SK-N-SH treated with all-trans-retinoic acid at 6 μM for 48 hours (cell line): ENCODE data around the gene ACMSD.

Experiments used
- ATAC-seq: fragments of 200-7000 bp; cut with Tn5 transposase; 3 replicates; pipeline ENCODE4 v1.9.1; 2020; ENCODE audit warnings: mild to moderate bottlenecking, moderate library complexity
- ARNTL ChIP-seq: fragments of 450-650 bp; formaldehyde crosslinking; IDR thresholded peaks from 2 replicates; pipeline ENCODE4 v1.5.0; 2020; ENCODE audit warnings: low read depth, mild to moderate bottlenecking, moderate library complexity, borderline replicate concordance
- BACH2 ChIP-seq: fragments of 250-450 bp; sonication (Bioruptor Pico); IDR thresholded peaks from 2 replicates; pipeline ENCODE4 v1.9.0; 2021; ENCODE audit warnings: mild to moderate bottlenecking, borderline replicate concordance
- CSDC2 ChIP-seq: fragments of 250-450 bp; sonication (Bioruptor Pico); IDR thresholded peaks from 2 replicates; pipeline ENCODE4 v1.5.0; 2020; ENCODE audit warnings: mild to moderate bottlenecking, moderate library complexity
- ESRRG ChIP-seq: fragments of 250-450 bp; sonication (Bioruptor Pico); IDR thresholded peaks from 2 replicates; pipeline ENCODE4 v1.6.1; 2021; ENCODE audit warnings: mild to moderate bottlenecking
- GLIS3 ChIP-seq: fragments of 250-450 bp; sonication (Bioruptor Pico); IDR thresholded peaks from 2 replicates; pipeline ENCODE4 v1.5.0; 2020; ENCODE audit warnings: mild to moderate bottlenecking, moderate library complexity
- ISL1 ChIP-seq: fragments of 250-450 bp; sonication (Bioruptor Pico); IDR thresholded peaks from 2 replicates; pipeline ENCODE4 v2.1.2; 2022; ENCODE audit warnings: mild to moderate bottlenecking, moderate library complexity
- OSR1 ChIP-seq: fragments of 250-450 bp; sonication (Bioruptor Pico); IDR thresholded peaks from 2 replicates; pipeline ENCODE4 v1.8.0; 2022; ENCODE audit warnings: moderate library complexity, mild to moderate bottlenecking, inconsistent platforms
- PATZ1 ChIP-seq: fragments of 250-450 bp; sonication (Bioruptor Pico); IDR thresholded peaks from 2 replicates; pipeline ENCODE4 v1.8.0; 2020; ENCODE audit warnings: mild to moderate bottlenecking, moderate library complexity, borderline replicate concordance
- POU6F1 ChIP-seq: fragments of 250-450 bp; sonication (Bioruptor Pico); IDR thresholded peaks from 2 replicates; pipeline ENCODE4 v1.8.0; 2021; ENCODE audit warnings: low read depth, mild to moderate bottlenecking, moderate library complexity, borderline replicate concordance
- PPARA ChIP-seq: fragments of 250-450 bp; sonication (Bioruptor Pico); IDR thresholded peaks from 2 replicates; pipeline ENCODE4 v1.5.0; 2020; ENCODE audit warnings: mild to moderate bottlenecking, borderline replicate concordance
- RARB ChIP-seq: fragments of 250-450 bp; sonication (Bioruptor Pico); IDR thresholded peaks from 2 replicates; pipeline ENCODE4 v1.8.0; 2021; ENCODE audit warnings: mild to moderate bottlenecking, moderate library complexity
- SNAI2 ChIP-seq: fragments of 250-450 bp; sonication (Bioruptor Pico); IDR thresholded peaks from 2 replicates; pipeline ENCODE4 v1.5.0; 2020; ENCODE audit warnings: mild to moderate bottlenecking, moderate library complexity
- TCF4 ChIP-seq: fragments of 250-450 bp; sonication (Bioruptor Pico); IDR thresholded peaks from 2 replicates; pipeline ENCODE4 v1.8.0; 2021; ENCODE audit warnings: mild to moderate bottlenecking, moderate library complexity, borderline replicate concordance
- TOX ChIP-seq: fragments of 250-450 bp; sonication (Bioruptor Pico); IDR thresholded peaks from 2 replicates; pipeline ENCODE4 v1.8.0; 2021; ENCODE audit warnings: mild to moderate bottlenecking, moderate library complexity, borderline replicate concordance
- ZC3H10 ChIP-seq: fragments of 250-450 bp; sonication (Bioruptor Pico); IDR thresholded peaks from 2 replicates; pipeline ENCODE4 v1.5.1; 2021; ENCODE audit warnings: mild to moderate bottlenecking, moderate library complexity
- ZNF565 ChIP-seq: fragments of 450-650 bp; formaldehyde crosslinking; conservative IDR thresholded peaks from 2 replicates; pipeline ENCODE4 v1.5.0; 2020; ENCODE audit warnings: low read depth, mild to moderate bottlenecking, moderate library complexity
- ZNF70 ChIP-seq: fragments of 450-650 bp; formaldehyde crosslinking; IDR thresholded peaks from 2 replicates; pipeline ENCODE4 v1.5.0; 2020; ENCODE audit warnings: mild to moderate bottlenecking, moderate library complexity
- ZNF8 ChIP-seq: fragments of 450-650 bp; formaldehyde crosslinking; IDR thresholded peaks from 2 replicates; pipeline ENCODE4 v1.5.0; 2020; ENCODE audit warnings: mild to moderate bottlenecking, moderate library complexity
- TF ChIP-seq, protein P1 (sequence below): fragments of 250-450 bp; sonication (Bioruptor Pico); IDR thresholded peaks from 2 replicates; pipeline ENCODE4 v1.5.0; 2020; ENCODE audit warnings: mild to moderate bottlenecking, moderate library complexity

The ACMSD gene

GRCh38 chr2:134934150-134934549 lies 95.7 kb downstream of the ACMSD start (continued):
- TF ChIP-seq ZNF565 (no peak), POU6F1 (CRISPR knock-in tag) (no peak)

GRCh38 chr2:134934641-134935040 lies 96.2 kb downstream of the ACMSD start:
- no peak for ATAC-seq
- TF ChIP-seq POU6F1 (CRISPR knock-in tag) (no peak), CSDC2 (no peak), OSR1 (CRISPR knock-in tag) (no peak), SNAI2 (CRISPR knock-in tag) (no peak), PPARA (CRISPR knock-in tag) (no peak), ARNTL (CRISPR knock-in tag) (no peak), RARB (CRISPR knock-in tag) (no peak), TCF4 (CRISPR knock-in tag) (no peak), ZNF565 (no peak), TOX (CRISPR knock-in tag) (no peak), ZNF70 (CRISPR knock-in tag) (no peak), PATZ1 (CRISPR knock-in tag) (no peak), ESRRG (no peak), ZNF8 (CRISPR knock-in tag) (no peak), GLIS3 (CRISPR knock-in tag) (no peak), BACH2 (CRISPR knock-in tag) (no peak), ISL1 (CRISPR knock-in tag) (no peak), ZC3H10 (CRISPR knock-in tag) (no peak)
- TF ChIP-seq, protein P1, sequence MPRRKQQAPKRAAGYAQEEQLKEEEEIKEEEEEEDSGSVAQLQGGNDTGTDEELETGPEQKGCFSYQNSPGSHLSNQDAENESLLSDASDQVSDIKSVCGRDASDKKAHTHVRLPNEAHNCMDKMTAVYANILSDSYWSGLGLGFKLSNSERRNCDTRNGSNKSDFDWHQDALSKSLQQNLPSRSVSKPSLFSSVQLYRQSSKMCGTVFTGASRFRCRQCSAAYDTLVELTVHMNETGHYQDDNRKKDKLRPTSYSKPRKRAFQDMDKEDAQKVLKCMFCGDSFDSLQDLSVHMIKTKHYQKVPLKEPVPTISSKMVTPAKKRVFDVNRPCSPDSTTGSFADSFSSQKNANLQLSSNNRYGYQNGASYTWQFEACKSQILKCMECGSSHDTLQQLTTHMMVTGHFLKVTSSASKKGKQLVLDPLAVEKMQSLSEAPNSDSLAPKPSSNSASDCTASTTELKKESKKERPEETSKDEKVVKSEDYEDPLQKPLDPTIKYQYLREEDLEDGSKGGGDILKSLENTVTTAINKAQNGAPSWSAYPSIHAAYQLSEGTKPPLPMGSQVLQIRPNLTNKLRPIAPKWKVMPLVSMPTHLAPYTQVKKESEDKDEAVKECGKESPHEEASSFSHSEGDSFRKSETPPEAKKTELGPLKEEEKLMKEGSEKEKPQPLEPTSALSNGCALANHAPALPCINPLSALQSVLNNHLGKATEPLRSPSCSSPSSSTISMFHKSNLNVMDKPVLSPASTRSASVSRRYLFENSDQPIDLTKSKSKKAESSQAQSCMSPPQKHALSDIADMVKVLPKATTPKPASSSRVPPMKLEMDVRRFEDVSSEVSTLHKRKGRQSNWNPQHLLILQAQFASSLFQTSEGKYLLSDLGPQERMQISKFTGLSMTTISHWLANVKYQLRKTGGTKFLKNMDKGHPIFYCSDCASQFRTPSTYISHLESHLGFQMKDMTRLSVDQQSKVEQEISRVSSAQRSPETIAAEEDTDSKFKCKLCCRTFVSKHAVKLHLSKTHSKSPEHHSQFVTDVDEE, result no peak

GRCh38 chr2:134936691-134937090 lies 98.3 kb downstream of the ACMSD start:
- ATAC-seq, result no peak

More at GRCh38 chr2:134936691-134937090, 98.3 kb downstream of the ACMSD start:
- no peak for TF ChIP-seq ARNTL (CRISPR knock-in tag)
- no peak for TF ChIP-seq ZC3H10 (CRISPR knock-in tag)
- TF ChIP-seq, protein P1, result no peak
- no peak for TF ChIP-seq PPARA (CRISPR knock-in tag)
- TF ChIP-seq ZNF70 (CRISPR knock-in tag), result no peak
- TF ChIP-seq RARB (CRISPR knock-in tag), result no peak
- TF ChIP-seq SNAI2 (CRISPR knock-in tag), result no peak
